Measurements from ENCODE around the gene CDKN1B.

Gene CDKN1B

GRCh38 chr12:12686925-12687324 is 30.2 kb upstream of the CDKN1B start:
- no peak overlapping the region for H3K9ac ChIP-seq (ENCODE audit: low read depth, low read length)
- peaks cover 17% of the 10 kb centered on the region for H3K4me1 ChIP-seq (ENCODE audit: insufficient read depth, low read length)
- no peaks in the 10 kb centered on the region for H3K9me3 ChIP-seq (ENCODE audit: control insufficient read depth, insufficient read depth, low read length)
- H3K36me3 ChIP-seq (ENCODE audit: insufficient read depth, low read length) = no peaks in the 10 kb centered on the region

GRCh38 chr12:12689647-12690300 is 27.4 kb upstream of the CDKN1B start:
- no peaks in the 10 kb centered on the region for H3K36me3 ChIP-seq (ENCODE audit: insufficient read depth, low read length)
- no peaks in the 10 kb centered on the region for H3K9me3 ChIP-seq (ENCODE audit: control insufficient read depth, insufficient read depth, low read length)
- no peak overlapping the region for H3K9ac ChIP-seq (ENCODE audit: low read depth, low read length)
- H3K4me1 ChIP-seq (ENCODE audit: insufficient read depth, low read length) = peaks cover 11% of the 10 kb centered on the region; the same call in 1 of the 2 replicates

- Histone ChIP-seq H3K9ac (ENCODE audit: low read depth, low read length) (no peak overlapping the region), H3K9me3 (ENCODE audit: control insufficient read depth, insufficient read depth, low read length) (no peaks in the 10 kb centered on the region), H3K4me1 (ENCODE audit: insufficient read depth, low read length) (no peaks in the 10 kb centered on the region), H3K36me3 (ENCODE audit: insufficient read depth, low read length) (no peaks in the 10 kb centered on the region)
These were observed 25.6 kb upstream of the CDKN1B start for GRCh38 chr12:12691549-12691948.

GRCh38 chr12:12693111-12693671 is 24.0 kb upstream of the CDKN1B start:
- no peaks in the 10 kb centered on the region for H3K36me3 ChIP-seq (ENCODE audit: insufficient read depth, low read length)
- H3K9me3 ChIP-seq (ENCODE audit: control insufficient read depth, insufficient read depth, low read length) = no peaks in the 10 kb centered on the region
- no peak overlapping the region for H3K9ac ChIP-seq (ENCODE audit: low read depth, low read length)
- H3K4me1 ChIP-seq (ENCODE audit: insufficient read depth, low read length) = no peaks in the 10 kb centered on the region

GRCh38 chr12:12696562-12697383 is 20.4 kb upstream of the CDKN1B start:
- H3K4me1 ChIP-seq (ENCODE audit: insufficient read depth, low read length) = no peaks in the 10 kb centered on the region; the same call in 1 of the 2 replicates
- no peaks in the 10 kb centered on the region for H3K9me3 ChIP-seq (ENCODE audit: control insufficient read depth, insufficient read depth, low read length)
- peak overlapping the region; percentile 90 for H3K9ac ChIP-seq (ENCODE audit: low read depth, low read length)
- H3K36me3 ChIP-seq (ENCODE audit: insufficient read depth, low read length) = no peaks in the 10 kb centered on the region

- H3K9ac ChIP-seq (ENCODE audit: low read depth, low read length) = no peak overlapping the region
- no peaks in the 10 kb centered on the region for H3K9me3 ChIP-seq (ENCODE audit: control insufficient read depth, insufficient read depth, low read length)
- H3K36me3 ChIP-seq (ENCODE audit: insufficient read depth, low read length) = no peaks in the 10 kb centered on the region
- H3K4me1 ChIP-seq (ENCODE audit: insufficient read depth, low read length) = no peaks in the 10 kb centered on the region; the same call in 1 of the 2 replicates
These were observed 17.8 kb upstream of the CDKN1B start for GRCh38 chr12:12699345-12699744.

GRCh38 chr12:12700254-12700653 is 16.9 kb upstream of the CDKN1B start:
- H3K4me1 ChIP-seq (ENCODE audit: insufficient read depth, low read length) = no peaks in the 10 kb centered on the region; the same call in 1 of the 2 replicates
- no peaks in the 10 kb centered on the region for H3K9me3 ChIP-seq (ENCODE audit: control insufficient read depth, insufficient read depth, low read length)
- H3K36me3 ChIP-seq (ENCODE audit: insufficient read depth, low read length) = no peaks in the 10 kb centered on the region
- no peak overlapping the region for H3K9ac ChIP-seq (ENCODE audit: low read depth, low read length)

GRCh38 chr12:12701457-12701856 is 15.7 kb upstream of the CDKN1B start:
- Histone ChIP-seq H3K9ac (ENCODE audit: low read depth, low read length) (no peak overlapping the region), H3K4me1 (ENCODE audit: insufficient read depth, low read length) (no peaks in the 10 kb centered on the region; the same call in 1 of the 2 replicates), H3K9me3 (ENCODE audit: control insufficient read depth, insufficient read depth, low read length) (no peaks in the 10 kb centered on the region), H3K36me3 (ENCODE audit: insufficient read depth, low read length) (no peaks in the 10 kb centered on the region)

GRCh38 chr12:12704593-12705230 is 12.5 kb upstream of the CDKN1B start:
- Histone ChIP-seq H3K9me3 (ENCODE audit: control insufficient read depth, insufficient read depth, low read length) (no peaks in the 10 kb centered on the region), H3K4me1 (ENCODE audit: insufficient read depth, low read length) (no peaks in the 10 kb centered on the region; the same call in 1 of the 2 replicates), H3K36me3 (ENCODE audit: insufficient read depth, low read length) (no peaks in the 10 kb centered on the region), H3K9ac (ENCODE audit: low read depth, low read length) (no peak overlapping the region)

GRCh38 chr12:12705838-12706520 is 11.2 kb upstream of the CDKN1B start:
- H3K9ac ChIP-seq (ENCODE audit: low read depth, low read length) = no peak overlapping the region
- H3K4me1 ChIP-seq (ENCODE audit: insufficient read depth, low read length) = no peaks in the 10 kb centered on the region; the same call in 1 of the 2 replicates
- H3K36me3 ChIP-seq (ENCODE audit: insufficient read depth, low read length) = no peaks in the 10 kb centered on the region
- no peaks in the 10 kb centered on the region for H3K9me3 ChIP-seq (ENCODE audit: control insufficient read depth, insufficient read depth, low read length)

- no peaks in the 10 kb centered on the region for H3K9me3 ChIP-seq (ENCODE audit: control insufficient read depth, insufficient read depth, low read length)
- H3K9ac ChIP-seq (ENCODE audit: low read depth, low read length) = peak overlapping the region; percentile 52; the same call in 1 of the 2 replicates
- H3K36me3 ChIP-seq (ENCODE audit: insufficient read depth, low read length) = no peaks in the 10 kb centered on the region
- H3K4me1 ChIP-seq (ENCODE audit: insufficient read depth, low read length) = peaks cover 14% of the 10 kb centered on the region
These were observed 3.3 kb upstream of the CDKN1B start for GRCh38 chr12:12713932-12714275.

GRCh38 chr12:12714276-12715021 is 2.7 kb upstream of the CDKN1B start:
- H3K36me3 ChIP-seq (ENCODE audit: insufficient read depth, low read length) = no peaks in the 10 kb centered on the region
- no peaks in the 10 kb centered on the region for H3K9me3 ChIP-seq (ENCODE audit: control insufficient read depth, insufficient read depth, low read length)
- peak overlapping the region; percentile 52; the same call in 1 of the 2 replicates for H3K9ac ChIP-seq (ENCODE audit: low read depth, low read length)
- H3K4me1 ChIP-seq (ENCODE audit: insufficient read depth, low read length) = peaks cover 19% of the 10 kb centered on the region

- Histone ChIP-seq H3K9me3 (ENCODE audit: control insufficient read depth, insufficient read depth, low read length) (no peaks in the 10 kb centered on the region), H3K9ac (ENCODE audit: low read depth, low read length) (no peak overlapping the region), H3K4me1 (ENCODE audit: insufficient read depth, low read length) (peaks cover 25% of the 10 kb centered on the region), H3K36me3 (ENCODE audit: insufficient read depth, low read length) (peaks cover 3% of the 10 kb centered on the region; the same call in 1 of the 2 replicates)
These were observed 2.1 kb upstream of the CDKN1B start for GRCh38 chr12:12715128-12715458.

Measured in ES-I3 (cell line).